HCT116 (cell line): ENCODE measurements around the gene ACTG1. TPM values are rescaled to one million over a fixed set of nuclear protein-coding genes. Genes with fewer than 3 reads are reported as not detected.

ENCODE experiments used
- ATAC-seq: fragments of 200-7000 bp; cut with Tn5 transposase; 2 replicates; pipeline ENCODE4 v1.9.1; 2020; ENCODE audit warnings: mild to moderate bottlenecking, moderate library complexity
- BruUV-seq: library from RNA; stranded (reverse); fragments of 400-500 nt; replicated peaks from 2 replicates; lab custom pipeline; 2021; lab: Mats Ljungman, UMichigan
- CTCF ChIA-PET: fragments of 300-600 bp; sonication (Branson Sonifier 250); formaldehyde crosslinking; loops from one replicate; lab custom pipeline; 2021; ENCODE audit warnings: antibody characterized with exemption; lab: Charles Lee
- POLR2A ChIA-PET: fragments of 300-600, 350-600 bp; sonication (Branson Sonifier 250); formaldehyde crosslinking; loops from one replicate; lab custom pipeline; 2021; ENCODE audit warnings: antibody characterized with exemption; lab: Charles Lee
- RAD21 ChIA-PET, 2 experiments: fragments of 300-600 bp; sonication (Branson Sonifier 250); formaldehyde crosslinking; loops; one replicate each; lab custom pipeline; 2023; ENCODE audit warnings: low total read pairs in 2 of 2; ENCODE audit not compliant: uncharacterized antibody in 2 of 2, unreplicated experiment in 2 of 2, low non-redundant PET in 1 of 2; lab: Charles Lee
- DNase-seq: peaks from one replicate; pipeline ENCODE4 v3.0.0-alpha.2; 2010; ENCODE audit warnings: low read depth, low spot score
- H2AFZ ChIP-seq: fragments of 200-600 bp; shearing (Covaris generic), sonication (generic); 2 replicates; pipeline ENCODE4 v1.6.1; 2017; ENCODE audit warnings: low read depth, mixed run types, mixed read lengths, antibody characterized with exemption, low read length; ENCODE audit not compliant: poor library complexity, severe bottlenecking
- H3K27ac ChIP-seq: 2 replicates; pipeline ENCODE4 v1.5.1; 2012; ENCODE audit warnings: low read depth, low read length
- H3K27me3 ChIP-seq: fragments of 200-600 bp; sonication (generic); 2 replicates; pipeline ENCODE4 v1.6.1; 2016; ENCODE audit warnings: mixed run types, low read length, mixed read lengths; ENCODE audit not compliant: insufficient read depth
- H3K36me3 ChIP-seq, 2 experiments: fragments of 200-500 bp in 1 of 2; fragments of 200-600 bp in 1 of 2; sonication (Bioruptor generic) in 1 of 2; sonication (generic) in 1 of 2; 2 replicates each; pipeline versions ENCODE4 v1.5.1 to v1.6.1; 2014 to 2016; ENCODE audit warnings: low read length in 2 of 2, inconsistent platforms in 1 of 2, mixed read lengths in 1 of 2, mixed run types in 1 of 2; ENCODE audit not compliant: insufficient read depth in 2 of 2, control insufficient read depth in 1 of 2
- H3K4me1 ChIP-seq, 2 experiments: fragments of 200-600 bp in 1 of 2; sonication (generic) in 1 of 2; 2 replicates each; pipeline versions ENCODE4 v1.5.1 to v1.6.1; 2012 to 2017; ENCODE audit warnings: low read length in 2 of 2, inconsistent platforms in 1 of 2, mild to moderate bottlenecking in 1 of 2, mixed read lengths in 1 of 2, mixed run types in 1 of 2, moderate library complexity in 1 of 2; ENCODE audit not compliant: insufficient read depth in 2 of 2, control insufficient read depth in 1 of 2
- H3K4me2 ChIP-seq: fragments of 200-600 bp; sonication (generic); 2 replicates; pipeline ENCODE4 v1.6.1; 2017; ENCODE audit warnings: mixed run types, low read length, mixed read lengths
- H3K4me3 ChIP-seq, 2 experiments: fragments of 200-600 bp in 1 of 2; sonication (generic) in 1 of 2; replicated peaks in 1 of 2; 2 replicates each; pipeline ENCODE4 v1.5.1; 2011 to 2016; ENCODE audit warnings: low read length in 2 of 2, control low read depth in 1 of 2, low read depth in 1 of 2, mild to moderate bottlenecking in 1 of 2, mixed read lengths in 1 of 2, mixed run types in 1 of 2
- H3K79me2 ChIP-seq: fragments of 200-600 bp; sonication (generic); 2 replicates; pipeline ENCODE4 v1.6.1; 2017; ENCODE audit warnings: mild to moderate bottlenecking, mixed run types, low read length, moderate library complexity, mixed read lengths; ENCODE audit not compliant: insufficient read depth
- H3K9ac ChIP-seq: fragments of 200-600 bp; sonication (generic); 2 replicates; pipeline ENCODE4 v1.6.1; 2016; ENCODE audit warnings: low read length, mixed read lengths
- H3K9me2 ChIP-seq: fragments of 200-600 bp; sonication (generic), shearing (Covaris generic); 2 replicates; pipeline ENCODE4 v1.6.1; 2017; ENCODE audit warnings: mixed run types, mild to moderate bottlenecking, moderate library complexity; ENCODE audit not compliant: insufficient read depth
- H3K9me3 ChIP-seq, 2 experiments: fragments of 200-500 bp in 1 of 2; fragments of 200-600 bp in 1 of 2; sonication (Bioruptor generic) in 1 of 2; sonication (generic) in 1 of 2; 2 replicates each; pipeline ENCODE4 v1.6.1; 2014 to 2017; ENCODE audit warnings: low read length in 2 of 2, mixed read lengths in 2 of 2, inconsistent platforms in 1 of 2, low read depth in 1 of 2, mild to moderate bottlenecking in 1 of 2, mixed run types in 1 of 2, moderate library complexity in 1 of 2; ENCODE audit not compliant: control insufficient read depth in 1 of 2, insufficient read depth in 1 of 2
- H4K20me1 ChIP-seq: fragments of 200-600 bp; sonication (generic), shearing (Covaris generic); 2 replicates; pipeline ENCODE4 v1.6.1; 2017; ENCODE audit warnings: mixed run types, mild to moderate bottlenecking, moderate library complexity; ENCODE audit not compliant: insufficient read depth
- ATF3 ChIP-seq: IDR thresholded peaks from 2 replicates; pipeline ENCODE4 v1.6.1; 2012
- CBX3 ChIP-seq: IDR thresholded peaks from 2 replicates; pipeline ENCODE4 v1.6.1; 2012; ENCODE audit warnings: low read depth
- CTCF ChIP-seq, 3 experiments: fragments of 200-600 bp in 1 of 3; sonication (generic) in 1 of 3; IDR thresholded peaks in 2 of 3; conservative IDR thresholded peaks in 1 of 3; 2 replicates each; pipeline ENCODE4 v1.5.1; 2012 to 2017; ENCODE audit warnings: low read depth in 2 of 3, low read length in 2 of 3, antibody characterized with exemption in 1 of 3, borderline replicate concordance in 1 of 3, control low read depth in 1 of 3, mild to moderate bottlenecking in 1 of 3, mixed read lengths in 1 of 3, mixed run types in 1 of 3, moderate library complexity in 1 of 3; ENCODE audit not compliant: insufficient read depth in 1 of 3
- EGR1 ChIP-seq: IDR thresholded peaks from 2 replicates; pipeline ENCODE4 v1.6.1; 2012; ENCODE audit warnings: low read depth
- EZH2 ChIP-seq: fragments of 200-600 bp; sonication (generic); IDR thresholded peaks from 2 replicates; pipeline ENCODE4 v1.6.1; 2017; ENCODE audit warnings: antibody characterized with exemption, mixed run types
- FOSL1 ChIP-seq: IDR thresholded peaks from 2 replicates; pipeline ENCODE4 v1.6.1; 2012; ENCODE audit warnings: low read depth
- JUND ChIP-seq: IDR thresholded peaks from 2 replicates; pipeline ENCODE4 v1.6.1; 2012
- MAX ChIP-seq: IDR thresholded peaks from 2 replicates; pipeline ENCODE4 v1.6.1; 2012
- POLR2A ChIP-seq: IDR thresholded peaks from 2 replicates; pipeline ENCODE4 v1.7.0; 2011; ENCODE audit warnings: borderline replicate concordance; ENCODE audit not compliant: insufficient read depth, insufficient read length; ENCODE audit errors: extremely low read depth
- SIN3A ChIP-seq: IDR thresholded peaks from 2 replicates; pipeline ENCODE4 v1.6.1; 2012; ENCODE audit warnings: low read depth
- SRF ChIP-seq: IDR thresholded peaks from 2 replicates; pipeline ENCODE4 v1.6.1; 2012; ENCODE audit warnings: low read depth
- TCF7L2 ChIP-seq: IDR thresholded peaks from 2 replicates; pipeline ENCODE4 v1.7.0; 2011; ENCODE audit warnings: borderline replicate concordance, inconsistent platforms; ENCODE audit not compliant: insufficient read depth, insufficient read length; ENCODE audit errors: extremely low read depth
- ZNF274 ChIP-seq: fragments of 200-500 bp; sonication (Bioruptor generic); IDR thresholded peaks from 2 replicates; pipeline ENCODE4 v1.6.1; 2014; ENCODE audit warnings: mild to moderate bottlenecking, low read depth, low read length, inconsistent platforms
- intact Hi-C: fragments of 100-400 bp; cut with micrococcal nuclease; formaldehyde crosslinking; loops from 2 replicates; pipeline ENCODE4 v1.10.0; 2022
- total RNA-seq: library from RNA; stranded (reverse); gene quantifications from one replicate; pipeline ENCODE4 v1.2.1, GENCODE V29; 2021; ENCODE audit not compliant: unreplicated experiment

Gene ACTG1
- total RNA-seq, 1 experiment from 2014 or later, result 6,223 TPM

- H2AFZ ChIP-seq, result no peak overlapping the region
- DNase-seq, result no peak
- ChIA-PET POLR2A (no interaction called here), CTCF (no interaction called here), RAD21 (no interaction called here)
- no peak overlapping the region for H3K4me3 ChIP-seq
- H3K36me3 ChIP-seq, result no peaks in the 10 kb centered on the region
- no peaks in the 10 kb centered on the region for H3K27me3 ChIP-seq
- no peak overlapping the region for H3K9ac ChIP-seq
- no peaks in the 10 kb centered on the region for H3K79me2 ChIP-seq
- H3K9me2 ChIP-seq, result no peaks in the 10 kb centered on the region
- no peak overlapping the region for H3K4me2 ChIP-seq
- ATAC-seq, result no peak
- no peaks in the 10 kb centered on the region for H4K20me1 ChIP-seq
- no peaks in the 10 kb centered on the region for H3K9me3 ChIP-seq
- intact Hi-C loops, result no loop called here
- no TSS peak for BruUV-seq
- H3K4me1 ChIP-seq, result peaks cover 25 to 55% of the 10 kb centered on the region in 2 experiments
- TF ChIP-seq JUND, result no peak
- no peak for TF ChIP-seq MAX
- no peak for TF ChIP-seq EGR1
- TF ChIP-seq FOSL1, result no peak
- TF ChIP-seq SIN3A, result no peak
- TF ChIP-seq SRF, result no peak
- no peak for TF ChIP-seq ZNF274
- no peak for TF ChIP-seq ATF3
- TF ChIP-seq TCF7L2, result no peak
- no peak for TF ChIP-seq CBX3
- TF ChIP-seq EZH2, result no peak
- TF ChIP-seq POLR2A, result no peak
- no peak for TF ChIP-seq CTCF (IDR thresholded peaks at IDR 0.05 in 2 of 3, conservative IDR thresholded peaks at IDR 0.05 in 1 of 3; ENCODE audit: borderline replicate concordance in 1 of 3, insufficient read depth in 1 of 3, low read depth in 2 of 3, low read length in 2 of 3)
- H3K27ac ChIP-seq, result no peak overlapping the region; the same call in 1 of the 2 replicates
These were observed 11.7 kb upstream of the ACTG1 start for GRCh38 chr17:81524039-81524864.
